ENCODE results near the gene RAB10. TPM values are rescaled to one million over a fixed set of nuclear protein-coding genes. Genes with fewer than 3 reads are reported as not detected.

RAB10 gene
- total and polyA plus RNA-seq, 9 of the 15 experiments (the other 6 are each of a cell fraction or from before 2014, with no cell fraction given): 25.1 to 214 (median 157) TPM

DNA sequence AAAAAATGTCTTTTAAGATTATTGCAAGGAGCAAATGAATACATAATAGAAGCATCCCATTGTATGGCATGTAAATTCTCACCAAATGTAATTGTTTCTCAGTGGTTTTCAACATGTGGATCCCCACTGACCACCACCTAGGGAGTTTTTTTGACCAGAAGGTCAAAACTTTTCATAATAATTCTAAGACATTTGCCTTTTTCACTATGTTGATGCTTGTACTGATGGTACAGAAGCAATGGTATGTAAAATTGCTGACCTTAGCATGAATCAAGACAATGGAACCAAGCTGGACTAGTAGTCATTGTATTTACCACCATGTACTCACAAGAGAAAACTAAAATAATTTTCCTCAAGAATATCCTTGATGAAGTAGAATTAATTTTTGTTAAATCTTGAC, 36.8 kb downstream of the RAB10 start:
- in situ Hi-C loops (cut with MboI): no loop called here
- no peak for DNase-seq (ENCODE audit: extremely low read depth in 1 of 4, low spot score in 3 of 4)
- H3K4me1 ChIP-seq (replicated peaks in 1 of 2; ENCODE audit: control insufficient read depth in 2 of 2, insufficient read depth in 2 of 2, low read length in 2 of 2): peaks cover 37 to 86% of the 10 kb centered on the region in 2 experiments
- no peaks in the 10 kb centered on the region for H3K9me1 ChIP-seq (ENCODE audit: control insufficient read depth, insufficient read depth, low read length)
- POLR2A ChIA-PET: interaction anchor here (0.8 to 1.2 kb wide), 2 partner anchors 8 to 53 kb away, joined by 3 read pairs; no protein-coding TSS in a partner anchor
- no peak for FAIRE-seq
- no peak overlapping the region for H2AFZ ChIP-seq (ENCODE audit: low read depth, low read length)
- H3K4me2 ChIP-seq (ENCODE audit: insufficient read depth, low read length): no peak overlapping the region
- intact Hi-C loops (cut with micrococcal nuclease): no loop called here
- CTCF ChIA-PET (ENCODE audit: low intra/inter-chr PET ratio): no interaction called here
- ATAC-seq: no peak
- H3K36me3 ChIP-seq (ENCODE audit: control insufficient read depth, insufficient read depth, low read length): peaks cover 15% of the 10 kb centered on the region
- H3K79me2 ChIP-seq (ENCODE audit: control insufficient read depth, insufficient read depth, low read length): peaks cover 97% of the 10 kb centered on the region
- H3K9ac ChIP-seq (ENCODE audit: insufficient read depth in 1 of 2, low read depth in 2 of 2, low read length in 2 of 2): peak overlapping the region in 1 of 2 experiments; percentile 78; a peak in 2 of 4 replicates
- BruUV-seq (replicated peaks): no TSS peak
- no peaks in the 10 kb centered on the region for H3K27me3 ChIP-seq (ENCODE audit: control insufficient read depth in 2 of 2, insufficient read depth in 2 of 2, low read length in 2 of 2)
- no peak overlapping the region for H3K4me3 ChIP-seq
- 0 out of 2 replicates have a peak, but pooled peaks cover 2% of the 10 kb centered on the region for H4K20me1 ChIP-seq (replicated peaks; ENCODE audit: control insufficient read depth, insufficient read depth, low read length)
- H3K9me3 ChIP-seq (replicated peaks; ENCODE audit: control insufficient read depth, insufficient read depth, low read depth, low read length): no peaks in the 10 kb centered on the region
- peak overlapping the region; percentile 98 for H3K27ac ChIP-seq (ENCODE audit: extremely low read depth, low read depth, low read length)
- TF ChIP-seq SREBF1 (IDR thresholded peaks at IDR 0.05; ENCODE audit: borderline replicate concordance, low read depth, low read length) (no peak), HNRNPLL (IDR thresholded peaks at IDR 0.05; ENCODE audit: low read depth, low read length, poor library complexity, severe bottlenecking) (no peak), ZNF384 (IDR thresholded peaks at IDR 0.05; ENCODE audit: low read depth, low read length) (no peak), NR2C2 (CRISPR knock-in tag; IDR thresholded peaks at IDR 0.05) (no peak), NR2C2 (tag; IDR thresholded peaks at IDR 0.05) (no peak), MAFK (IDR thresholded peaks at IDR 0.05; ENCODE audit: low read length) (peak; percentile 95), GABPA (tag; conservative IDR thresholded peaks at IDR 0.05; ENCODE audit: low read depth) (no peak), MAFF (IDR thresholded peaks at IDR 0.05; ENCODE audit: low read length) (peak; percentile 92), HDGF (IDR thresholded peaks at IDR 0.05) (no peak), KDM5B (IDR thresholded peaks at IDR 0.05; ENCODE audit: insufficient replicate concordance, low read depth, low read length) (no peak), ZBTB7A (IDR thresholded peaks at IDR 0.05; ENCODE audit: borderline replicate concordance, control insufficient read depth, low read depth, low read length) (no peak), KAT8 (IDR thresholded peaks at IDR 0.05; ENCODE audit: low read depth) (no peak), GATAD2B (IDR thresholded peaks at IDR 0.05; ENCODE audit: borderline replicate concordance) (0 out of 2 replicates have a peak, but pooled peaks have one; percentile 21), ZNF263 (CRISPR knock-in tag; IDR thresholded peaks at IDR 0.05; ENCODE audit: borderline replicate concordance) (no peak), C11orf30 (IDR thresholded peaks at IDR 0.05; ENCODE audit: low read depth) (peak; percentile 94), MYBL2 (IDR thresholded peaks at IDR 0.05; ENCODE audit: low read depth) (no peak), MYBL2 (CRISPR knock-in tag; IDR thresholded peaks at IDR 0.05; ENCODE audit: borderline replicate concordance) (no peak), ZSCAN32 (CRISPR knock-in tag; IDR thresholded peaks at IDR 0.05) (no peak), KLF6 (CRISPR knock-in tag; IDR thresholded peaks at IDR 0.05; ENCODE audit: borderline replicate concordance) (no peak), HDAC8 (tag; IDR thresholded peaks at IDR 0.05) (no peak), ZNF174 (CRISPR knock-in tag; IDR thresholded peaks at IDR 0.05) (no peak), CREM (IDR thresholded peaks at IDR 0.05; ENCODE audit: low read depth) (no peak), ZNF589 (CRISPR knock-in tag; IDR thresholded peaks at IDR 0.05; ENCODE audit: low read depth) (no peak)
- TF ChIP-seq, protein P1, sequence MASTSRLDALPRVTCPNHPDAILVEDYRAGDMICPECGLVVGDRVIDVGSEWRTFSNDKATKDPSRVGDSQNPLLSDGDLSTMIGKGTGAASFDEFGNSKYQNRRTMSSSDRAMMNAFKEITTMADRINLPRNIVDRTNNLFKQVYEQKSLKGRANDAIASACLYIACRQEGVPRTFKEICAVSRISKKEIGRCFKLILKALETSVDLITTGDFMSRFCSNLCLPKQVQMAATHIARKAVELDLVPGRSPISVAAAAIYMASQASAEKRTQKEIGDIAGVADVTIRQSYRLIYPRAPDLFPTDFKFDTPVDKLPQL (IDR thresholded peaks at IDR 0.05; ENCODE audit: extremely low read depth, insufficient read length): no peak
- TF ChIP-seq, protein P2, sequence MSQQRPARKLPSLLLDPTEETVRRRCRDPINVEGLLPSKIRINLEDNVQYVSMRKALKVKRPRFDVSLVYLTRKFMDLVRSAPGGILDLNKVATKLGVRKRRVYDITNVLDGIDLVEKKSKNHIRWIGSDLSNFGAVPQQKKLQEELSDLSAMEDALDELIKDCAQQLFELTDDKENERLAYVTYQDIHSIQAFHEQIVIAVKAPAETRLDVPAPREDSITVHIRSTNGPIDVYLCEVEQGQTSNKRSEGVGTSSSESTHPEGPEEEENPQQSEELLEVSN (IDR thresholded peaks at IDR 0.05; ENCODE audit: borderline replicate concordance in 1 of 2, extremely low read depth in 1 of 2, insufficient read depth in 1 of 2, insufficient read length in 1 of 2, low read depth in 1 of 2, low read length in 1 of 2, poor library complexity in 1 of 2, severe bottlenecking in 1 of 2): no peak
